A549 (cell line): ENCODE measurements around the gene FAM227B. TPM values are rescaled to one million over a fixed set of nuclear protein-coding genes. Genes with fewer than 3 reads are reported as not detected.
A peak's percentile ranks its signal among the peaks of the same experiment; 100 is the strongest.
"Not testable (repeated sequence)": the region's sequence is repeated elsewhere in the genome, so short reads cannot be mapped to it uniquely, and the experiment has no call there.

Experiments
- ATAC-seq, 2 experiments: fragments of 200-7000 bp in 1 of 2; fragments of >200 bp in 1 of 2; cut with Nextera tagmentation in 1 of 2; cut with Tn5 transposase in 1 of 2; 3 replicates each; pipeline versions ENCODE4 v1.8.0 to v1.9.1; 2018 to 2020; ENCODE audit warnings: mild to moderate bottlenecking in 1 of 2, moderate library complexity in 1 of 2
- CTCF ChIA-PET: fragments of 300-600 bp; sonication (Branson Sonifier 250); formaldehyde crosslinking; extraction: SDS; loops from one replicate; lab custom pipeline; 2021; ENCODE audit warnings: antibody characterized with exemption, inconsistent platforms; lab: Yijun Ruan, JAX
- POLR2A ChIA-PET: fragments of 350-600 bp; formaldehyde crosslinking; extraction: SDS; loops from one replicate; lab custom pipeline; 2021; ENCODE audit warnings: antibody characterized with exemption, inconsistent platforms; lab: Yijun Ruan, JAX
- DNase-seq, 2 experiments: peaks; one replicate each; pipeline versions ENCODE4 v3.0.0 to v3.0.0-alpha.2; 2011 to 2016; ENCODE audit warnings: low read depth in 1 of 2, low spot score in 1 of 2
- FAIRE-seq: peaks from 2 replicates; lab custom pipeline; 2011; peaks lifted over from hg19 to GRCh38; lab: Jason Lieb, UNC
- H3K27ac ChIP-seq, 2 experiments: fragments of >200 bp; sonication (Bioruptor Twin); formaldehyde crosslinking; 3 replicates each; pipeline ENCODE4 v1.5.1; 2016 to 2017
- H3K4me1 ChIP-seq: fragments of >200 bp; sonication (Bioruptor Twin); formaldehyde crosslinking; 3 replicates; pipeline ENCODE4 v1.6.1; 2016
- H3K4me2 ChIP-seq: fragments of >200 bp; sonication (Bioruptor Twin); formaldehyde crosslinking; 3 replicates; pipeline ENCODE4 v1.6.1; 2016
- H3K4me3 ChIP-seq: fragments of >200 bp; sonication (Bioruptor Twin); formaldehyde crosslinking; 3 replicates; pipeline ENCODE4 v1.5.1; 2016
- H3K9me3 ChIP-seq: fragments of >200 bp; sonication (Bioruptor Twin); formaldehyde crosslinking; 3 replicates; pipeline ENCODE4 v1.6.1; 2016
- CBX8 ChIP-seq: fragments of 200-600 bp; sonication (generic); IDR thresholded peaks from 2 replicates; pipeline ENCODE4 v1.6.1; 2016
- CHD4 ChIP-seq: fragments of 200-600 bp; sonication (generic); IDR thresholded peaks from 2 replicates; pipeline ENCODE4 v1.6.1; 2016; ENCODE audit warnings: antibody characterized with exemption, mild to moderate bottlenecking, borderline replicate concordance
- EHF ChIP-seq: fragments of 250-450 bp; sonication (Bioruptor Pico); IDR thresholded peaks from 2 replicates; pipeline ENCODE4 v1.5.0; 2020; ENCODE audit warnings: mild to moderate bottlenecking
- HOXA7 ChIP-seq: fragments of 250-450 bp; sonication (Bioruptor Pico); IDR thresholded peaks from 2 replicates; pipeline ENCODE4 v1.5.0; 2020; ENCODE audit warnings: mild to moderate bottlenecking, moderate library complexity
- HOXB13 ChIP-seq: fragments of 250-450 bp; sonication (Bioruptor Pico); IDR thresholded peaks from 2 replicates; pipeline ENCODE4 v1.5.0; 2020; ENCODE audit warnings: low read depth, mild to moderate bottlenecking, moderate library complexity
- KDM5A ChIP-seq: fragments of 200-600 bp; sonication (generic); IDR thresholded peaks from 2 replicates; pipeline ENCODE4 v1.6.1; 2016; ENCODE audit warnings: antibody characterized with exemption, mild to moderate bottlenecking
- MAFK ChIP-seq: fragments of 450-650 bp; IDR thresholded peaks from 2 replicates; pipeline ENCODE4 v1.6.1; 2014; ENCODE audit not compliant: partially characterized antibody
- NFE2L2 ChIP-seq: fragments of 150-350 bp; conservative IDR thresholded peaks from 2 replicates; pipeline ENCODE4 v1.6.1; 2014; ENCODE audit warnings: low read length
- NPAS2 ChIP-seq: fragments of 250-450 bp; sonication (Bioruptor Pico); IDR thresholded peaks from 2 replicates; pipeline ENCODE4 v1.8.0; 2022; ENCODE audit warnings: mild to moderate bottlenecking, moderate library complexity, borderline replicate concordance
- RAD21 ChIP-seq, 2 experiments: fragments of >200 bp in 1 of 2; sonication (Bioruptor Twin) in 1 of 2; formaldehyde crosslinking in 1 of 2; IDR thresholded peaks in 1 of 2; conservative IDR thresholded peaks in 1 of 2; 2 replicates in 1 of 2; 3 replicates in 1 of 2; pipeline ENCODE4 v1.6.1; 2012 to 2018; ENCODE audit warnings: inconsistent platforms in 1 of 2
- RCOR1 ChIP-seq: fragments of 150-350 bp; IDR thresholded peaks from 2 replicates; pipeline ENCODE4 v1.6.1; 2014; ENCODE audit warnings: antibody characterized with exemption, low read length, low read depth
- RFX5 ChIP-seq: fragments of 450-650 bp; IDR thresholded peaks from 2 replicates; pipeline ENCODE4 v1.7.1; 2014; ENCODE audit warnings: antibody characterized with exemption, mild to moderate bottlenecking, moderate library complexity
- SREBF2 ChIP-seq: fragments of 450-650 bp; IDR thresholded peaks from 2 replicates; pipeline ENCODE4 v1.6.1; 2014; ENCODE audit warnings: mild to moderate bottlenecking, moderate library complexity
- ZNF302 ChIP-seq: fragments of 250-450 bp; sonication (Bioruptor Pico); IDR thresholded peaks from 2 replicates; pipeline ENCODE4 v1.9.0; 2021; ENCODE audit warnings: inconsistent platforms, mild to moderate bottlenecking, moderate library complexity
- WGBS: methylation state at CpG from one replicate; pipeline ENCODE4 v1.1.6; 2017; ENCODE audit errors: missing lambda C conversion rate; 5-methylcytosine and 5-hydroxymethylcytosine counted together
- polyA plus RNA-seq, 4 experiments: library from polyadenylated mRNA; depleted of rRNA in 3 of 4; stranded (reverse); fragments of >200 nt; fragmentation: RNase III in 1 of 4; extraction: RNeasy Plus Mini Kit Qiagen cat#74134 plus additional on column Dnase treatment in 1 of 4; gene quantifications; 2 replicates in 3 of 4; 3 replicates in 1 of 4; pipeline ENCODE4 v1.2.3, GENCODE V29; 2011 to 2017
- TF ChIP-seq, protein P1 (sequence below): fragments of >200 bp; sonication (Bioruptor Twin); formaldehyde crosslinking; IDR thresholded peaks from 3 replicates; pipeline ENCODE4 v1.5.1; 2016
- TF ChIP-seq, protein P2 (sequence below): fragments of 250-450 bp; sonication (Bioruptor Pico); IDR thresholded peaks from 2 replicates; pipeline ENCODE4 v1.5.0; 2021; ENCODE audit warnings: mild to moderate bottlenecking, moderate library complexity, borderline replicate concordance
- TF ChIP-seq, protein P3 (sequence below): IDR thresholded peaks from 2 replicates; pipeline ENCODE4 v1.6.1; 2012; ENCODE audit warnings: low read depth, borderline replicate concordance
- TF ChIP-seq, protein P4 (sequence below): fragments of >200 bp; sonication (Bioruptor Twin); formaldehyde crosslinking; IDR thresholded peaks from 2 replicates; pipeline ENCODE4 v1.6.1; 2016

Gene FAM227B
- polyA plus RNA-seq, 2 of the 4 experiments (the other 2 are of a cell fraction) = 1.9 to 3.7 TPM

DNA sequence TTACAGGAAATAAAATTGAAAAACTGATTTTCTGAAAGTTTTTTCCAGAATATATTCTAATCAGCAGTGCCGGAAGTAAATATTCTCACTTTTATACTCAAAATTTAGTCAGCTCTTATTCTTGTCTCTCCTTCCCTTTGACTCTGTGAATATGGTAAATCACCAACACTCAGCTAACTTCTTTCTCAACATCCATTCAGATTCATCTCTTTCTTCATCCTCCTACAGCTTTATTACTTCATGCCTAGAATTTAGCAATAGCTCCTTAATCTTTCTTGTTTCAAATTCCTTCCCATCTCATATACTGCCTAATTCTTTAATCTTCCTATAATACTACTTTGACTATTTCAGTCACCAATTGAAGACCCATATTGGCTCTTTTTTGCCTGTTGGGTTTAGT lies 129.7 kb downstream of the FAM227B start:
- POLR2A ChIA-PET = no interaction called here
- CTCF ChIA-PET = no interaction called here
- DNase-seq = no peak

DNA sequence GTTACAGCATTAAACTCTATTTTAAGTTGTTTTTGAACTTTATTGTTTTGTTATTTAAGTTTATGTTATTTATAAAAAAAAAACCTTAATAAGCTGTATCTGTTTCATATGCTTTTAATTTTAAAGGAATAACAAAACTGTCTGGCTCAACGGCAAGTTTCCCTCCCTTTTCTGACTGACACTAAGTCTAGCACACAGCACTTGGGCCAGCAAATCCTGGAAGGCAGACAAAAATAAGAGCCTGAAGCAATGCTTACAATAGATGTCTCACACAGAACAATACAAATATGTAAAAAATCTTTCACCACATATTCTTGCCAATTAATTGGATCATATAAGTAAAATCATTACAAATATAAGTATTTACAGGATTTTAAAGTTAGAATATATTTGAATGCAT lies 135.2 kb downstream of the FAM227B start:
- FAIRE-seq, H3K4me3 ChIP-seq, POLR2A ChIA-PET, H3K4me1 ChIP-seq, CTCF ChIA-PET, H3K27ac ChIP-seq, H3K4me2 ChIP-seq, ATAC-seq, DNase-seq, H3K9me3 ChIP-seq: not testable (repeated sequence)
- 80% methylated on average over 1 of the region's 1 CpG for WGBS

More for the DNA sequence above, 129.7 kb downstream of the FAM227B start:
- ATAC-seq (no peak), FAIRE-seq (no peak)
- WGBS = 0% methylated on average over 1 of the region's 1 CpG
- TF ChIP-seq SREBF2 (no peak), MAFK (no peak), EHF (no peak), RCOR1 (no peak), RAD21 (conservative IDR thresholded peaks at IDR 0.05 in 1 of 2, IDR thresholded peaks at IDR 0.05 in 1 of 2) (no peak), CBX8 (no peak), NFE2L2 (no peak), KDM5A (no peak), RFX5 (no peak), HOXB13 (CRISPR knock-in tag) (no peak), ZNF302 (CRISPR knock-in tag) (no peak), CHD4 (no peak), NPAS2 (CRISPR knock-in tag) (no peak), HOXA7 (no peak)
- TF ChIP-seq, protein P1, sequence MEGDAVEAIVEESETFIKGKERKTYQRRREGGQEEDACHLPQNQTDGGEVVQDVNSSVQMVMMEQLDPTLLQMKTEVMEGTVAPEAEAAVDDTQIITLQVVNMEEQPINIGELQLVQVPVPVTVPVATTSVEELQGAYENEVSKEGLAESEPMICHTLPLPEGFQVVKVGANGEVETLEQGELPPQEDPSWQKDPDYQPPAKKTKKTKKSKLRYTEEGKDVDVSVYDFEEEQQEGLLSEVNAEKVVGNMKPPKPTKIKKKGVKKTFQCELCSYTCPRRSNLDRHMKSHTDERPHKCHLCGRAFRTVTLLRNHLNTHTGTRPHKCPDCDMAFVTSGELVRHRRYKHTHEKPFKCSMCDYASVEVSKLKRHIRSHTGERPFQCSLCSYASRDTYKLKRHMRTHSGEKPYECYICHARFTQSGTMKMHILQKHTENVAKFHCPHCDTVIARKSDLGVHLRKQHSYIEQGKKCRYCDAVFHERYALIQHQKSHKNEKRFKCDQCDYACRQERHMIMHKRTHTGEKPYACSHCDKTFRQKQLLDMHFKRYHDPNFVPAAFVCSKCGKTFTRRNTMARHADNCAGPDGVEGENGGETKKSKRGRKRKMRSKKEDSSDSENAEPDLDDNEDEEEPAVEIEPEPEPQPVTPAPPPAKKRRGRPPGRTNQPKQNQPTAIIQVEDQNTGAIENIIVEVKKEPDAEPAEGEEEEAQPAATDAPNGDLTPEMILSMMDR = no peak
- TF ChIP-seq, protein P2, sequence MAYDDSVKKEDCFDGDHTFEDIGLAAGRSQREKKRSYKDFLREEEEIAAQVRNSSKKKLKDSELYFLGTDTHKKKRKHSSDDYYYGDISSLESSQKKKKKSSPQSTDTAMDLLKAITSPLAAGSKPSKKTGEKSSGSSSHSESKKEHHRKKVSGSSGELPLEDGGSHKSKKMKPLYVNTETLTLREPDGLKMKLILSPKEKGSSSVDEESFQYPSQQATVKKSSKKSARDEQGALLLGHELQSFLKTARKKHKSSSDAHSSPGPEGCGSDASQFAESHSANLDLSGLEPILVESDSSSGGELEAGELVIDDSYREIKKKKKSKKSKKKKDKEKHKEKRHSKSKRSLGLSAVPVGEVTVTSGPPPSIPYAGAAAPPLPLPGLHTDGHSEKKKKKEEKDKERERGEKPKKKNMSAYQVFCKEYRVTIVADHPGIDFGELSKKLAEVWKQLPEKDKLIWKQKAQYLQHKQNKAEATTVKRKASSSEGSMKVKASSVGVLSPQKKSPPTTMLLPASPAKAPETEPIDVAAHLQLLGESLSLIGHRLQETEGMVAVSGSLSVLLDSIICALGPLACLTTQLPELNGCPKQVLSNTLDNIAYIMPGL (CRISPR knock-in tag) = no peak
- TF ChIP-seq, protein P3, sequence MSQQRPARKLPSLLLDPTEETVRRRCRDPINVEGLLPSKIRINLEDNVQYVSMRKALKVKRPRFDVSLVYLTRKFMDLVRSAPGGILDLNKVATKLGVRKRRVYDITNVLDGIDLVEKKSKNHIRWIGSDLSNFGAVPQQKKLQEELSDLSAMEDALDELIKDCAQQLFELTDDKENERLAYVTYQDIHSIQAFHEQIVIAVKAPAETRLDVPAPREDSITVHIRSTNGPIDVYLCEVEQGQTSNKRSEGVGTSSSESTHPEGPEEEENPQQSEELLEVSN = no peak
- TF ChIP-seq, protein P4, sequence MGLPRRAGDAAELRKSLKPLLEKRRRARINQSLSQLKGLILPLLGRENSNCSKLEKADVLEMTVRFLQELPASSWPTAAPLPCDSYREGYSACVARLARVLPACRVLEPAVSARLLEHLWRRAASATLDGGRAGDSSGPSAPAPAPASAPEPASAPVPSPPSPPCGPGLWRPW = no peak
- H3K27ac ChIP-seq = no peak overlapping the region
- H3K9me3 ChIP-seq = no peaks in the 10 kb centered on the region
- H3K4me2 ChIP-seq = no peak overlapping the region
- 0 out of 3 replicates have a peak, but pooled peaks cover 6% of the 10 kb centered on the region for H3K4me1 ChIP-seq
- no peak overlapping the region for H3K4me3 ChIP-seq

DNA sequence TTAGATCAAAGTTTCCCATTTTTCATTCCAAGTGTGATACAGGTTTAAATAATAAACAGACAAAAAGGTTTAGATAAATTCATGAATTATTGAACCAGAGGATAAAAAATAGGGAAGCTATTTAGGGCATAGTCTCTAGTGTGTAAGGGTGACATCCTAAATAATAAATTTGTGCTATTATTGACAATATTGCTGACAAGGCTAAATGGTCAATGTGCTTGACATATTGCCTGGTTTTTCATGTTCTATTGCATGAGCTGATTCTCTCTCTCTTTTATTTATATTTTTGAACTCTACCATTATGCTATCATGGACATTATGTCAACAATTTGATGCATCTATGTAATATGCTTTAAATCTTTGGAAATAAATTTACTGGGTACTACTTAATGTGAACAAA lies 141.6 kb downstream of the FAM227B start:
- ATAC-seq, DNase-seq, H3K4me2 ChIP-seq, FAIRE-seq, CTCF ChIA-PET, H3K9me3 ChIP-seq, H3K4me1 ChIP-seq, POLR2A ChIA-PET, H3K4me3 ChIP-seq, H3K27ac ChIP-seq: not testable (repeated sequence)
- TF ChIP-seq MAFK = peak; percentile 41

DNA sequence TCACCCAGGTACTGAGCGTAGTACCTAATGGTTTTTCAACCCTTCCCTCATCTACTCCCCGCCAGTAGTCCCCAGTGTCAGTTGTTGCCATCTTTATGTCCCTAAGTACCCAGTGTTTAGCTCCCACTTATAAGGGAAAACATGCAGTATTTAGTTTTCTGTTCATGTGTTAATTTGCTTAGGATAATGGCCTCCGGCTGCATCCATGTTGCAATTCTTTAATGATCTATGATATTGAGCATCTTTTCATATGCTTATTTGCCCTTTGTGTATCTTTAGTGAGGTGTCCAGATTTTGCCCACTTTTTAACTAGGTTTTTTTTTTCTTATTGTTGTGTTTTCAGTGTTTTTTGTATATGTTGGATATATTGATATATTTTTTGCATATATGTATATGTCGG lies 142.6 kb downstream of the FAM227B start:
- H3K4me2 ChIP-seq, H3K4me1 ChIP-seq, FAIRE-seq, POLR2A ChIA-PET, ATAC-seq, DNase-seq, H3K9me3 ChIP-seq, H3K27ac ChIP-seq, H3K4me3 ChIP-seq, CTCF ChIA-PET: not testable (repeated sequence)
- 72% methylated on average over 4 of the region's 4 CpGs for WGBS
